Measurements from ENCODE around the gene AMN.

AMN gene

DNA sequence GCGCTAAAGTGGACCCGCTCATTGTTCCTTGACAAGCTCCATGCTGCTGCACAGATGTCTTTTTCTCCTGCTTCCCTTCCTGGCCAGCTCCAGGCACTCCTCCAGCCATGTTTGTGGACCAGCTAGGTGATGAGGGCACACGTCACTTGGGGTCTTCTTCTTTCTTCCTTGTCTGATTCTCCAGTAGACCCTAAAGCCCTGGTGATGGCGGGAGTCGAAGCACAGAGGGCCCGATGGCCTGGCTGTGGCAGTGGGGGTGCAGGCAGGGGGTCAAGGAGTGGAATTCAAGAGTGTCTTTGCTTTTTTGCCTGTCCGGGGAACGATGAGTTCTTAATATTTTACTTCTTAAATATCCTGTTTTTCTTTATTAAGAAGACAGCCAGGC is 23.0 kb upstream of the AMN start:
- no peak overlapping the region for H3K27ac ChIP-seq
- H3K4me3 ChIP-seq: no peak overlapping the region
- DNase-seq (ENCODE audit: low spot score): no peak
- TF ChIP-seq, protein P1, sequence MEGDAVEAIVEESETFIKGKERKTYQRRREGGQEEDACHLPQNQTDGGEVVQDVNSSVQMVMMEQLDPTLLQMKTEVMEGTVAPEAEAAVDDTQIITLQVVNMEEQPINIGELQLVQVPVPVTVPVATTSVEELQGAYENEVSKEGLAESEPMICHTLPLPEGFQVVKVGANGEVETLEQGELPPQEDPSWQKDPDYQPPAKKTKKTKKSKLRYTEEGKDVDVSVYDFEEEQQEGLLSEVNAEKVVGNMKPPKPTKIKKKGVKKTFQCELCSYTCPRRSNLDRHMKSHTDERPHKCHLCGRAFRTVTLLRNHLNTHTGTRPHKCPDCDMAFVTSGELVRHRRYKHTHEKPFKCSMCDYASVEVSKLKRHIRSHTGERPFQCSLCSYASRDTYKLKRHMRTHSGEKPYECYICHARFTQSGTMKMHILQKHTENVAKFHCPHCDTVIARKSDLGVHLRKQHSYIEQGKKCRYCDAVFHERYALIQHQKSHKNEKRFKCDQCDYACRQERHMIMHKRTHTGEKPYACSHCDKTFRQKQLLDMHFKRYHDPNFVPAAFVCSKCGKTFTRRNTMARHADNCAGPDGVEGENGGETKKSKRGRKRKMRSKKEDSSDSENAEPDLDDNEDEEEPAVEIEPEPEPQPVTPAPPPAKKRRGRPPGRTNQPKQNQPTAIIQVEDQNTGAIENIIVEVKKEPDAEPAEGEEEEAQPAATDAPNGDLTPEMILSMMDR (IDR thresholded peaks at IDR 0.05): no peak

DNA sequence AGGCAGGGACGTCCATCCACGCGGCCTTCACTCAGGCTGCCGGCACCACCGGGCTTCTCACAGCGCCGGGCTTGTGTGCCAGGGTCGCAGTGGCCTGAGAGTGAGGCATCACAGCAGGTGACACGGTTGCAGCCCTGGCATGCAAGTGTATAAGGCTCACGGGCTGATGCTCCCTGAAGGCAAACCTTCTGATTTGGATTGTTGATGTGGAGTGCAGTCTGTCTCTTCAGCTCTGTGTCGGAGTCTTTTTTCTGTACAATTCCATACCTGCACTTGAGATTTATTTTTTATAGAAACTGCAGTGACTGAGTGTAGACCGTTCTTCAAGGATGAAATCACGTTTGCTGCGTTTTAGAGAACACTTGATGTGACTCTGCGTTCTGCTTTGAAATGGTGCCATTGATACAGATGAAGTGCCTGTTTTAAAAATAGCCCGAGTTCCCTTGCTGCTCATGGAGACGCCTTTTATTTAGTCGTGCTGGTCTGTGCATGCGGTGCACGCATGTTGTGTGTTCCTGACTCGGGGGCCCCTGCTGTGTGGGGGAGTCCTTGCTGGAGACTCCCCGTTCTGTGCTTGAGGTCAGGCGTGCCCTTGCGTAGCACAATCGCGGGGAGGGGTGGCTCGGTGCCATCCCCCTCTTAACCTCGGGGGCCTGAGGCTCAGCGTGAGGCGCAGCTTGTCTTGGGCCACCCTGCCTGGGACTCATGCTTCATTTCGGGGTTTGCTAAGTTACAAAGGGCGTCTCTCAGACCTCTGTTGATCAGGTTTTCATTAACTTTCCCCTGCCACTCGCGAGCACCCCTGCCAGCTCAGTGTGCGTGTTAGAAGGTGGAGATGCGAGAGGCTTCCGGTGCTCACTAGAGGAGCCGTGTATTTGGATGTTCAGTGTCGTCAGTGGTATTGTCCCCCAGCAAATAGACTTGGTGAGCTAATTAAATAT is 21.6 kb upstream of the AMN start:
- DNase-seq (ENCODE audit: low spot score): no peak
- TF ChIP-seq, protein P1 (IDR thresholded peaks at IDR 0.05): no peak
- Histone ChIP-seq H3K4me3 (no peak overlapping the region), H3K27ac (no peak overlapping the region)

DNA sequence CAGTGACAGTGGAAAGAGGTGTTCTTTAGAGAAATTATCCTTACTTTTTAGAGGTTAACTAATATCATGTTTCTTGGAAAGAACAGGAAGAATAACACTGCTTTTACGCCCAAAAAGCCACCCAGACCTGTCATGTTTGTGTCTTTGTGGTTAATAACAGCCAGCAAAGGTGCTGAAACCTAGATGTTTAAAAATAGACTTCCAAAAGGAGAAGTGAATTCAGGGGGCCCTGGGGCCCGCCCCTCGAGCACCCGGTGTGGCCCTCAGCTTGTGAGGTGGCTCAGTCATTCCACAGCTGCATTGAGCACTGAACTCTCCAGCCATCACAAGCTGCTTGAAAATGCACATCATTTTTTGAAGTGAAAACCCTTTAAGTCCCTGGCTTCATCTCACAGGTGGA is 20.8 kb upstream of the AMN start:
- Histone ChIP-seq H3K27ac (no peak overlapping the region), H3K4me3 (no peak overlapping the region)
- TF ChIP-seq, protein P1 (IDR thresholded peaks at IDR 0.05): no peak
- DNase-seq (ENCODE audit: low spot score): no peak

DNA sequence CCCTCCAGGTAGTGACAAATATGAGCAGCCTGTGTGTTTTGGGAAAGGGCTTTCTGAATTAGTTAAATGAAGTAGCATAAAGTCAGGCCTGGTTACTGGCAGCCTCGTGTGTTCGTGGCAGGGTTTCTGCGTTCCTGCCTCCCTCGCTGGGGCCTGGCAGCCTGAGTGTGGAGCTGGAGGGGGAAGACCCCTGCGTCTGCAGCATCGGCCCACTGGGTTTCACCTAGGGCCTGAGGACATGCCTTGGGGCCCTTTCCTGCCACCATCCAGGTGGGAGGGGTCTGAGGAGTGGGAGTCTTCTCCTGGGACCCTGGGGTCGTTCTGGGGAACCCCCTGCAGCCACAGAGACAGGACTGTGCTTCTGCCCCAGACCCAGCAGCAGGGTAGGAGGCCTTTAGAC is 20.4 kb upstream of the AMN start:
- Histone ChIP-seq H3K27ac (no peak overlapping the region), H3K4me3 (no peak overlapping the region)
- no peak for DNase-seq (ENCODE audit: low spot score)
- TF ChIP-seq, protein P1 (IDR thresholded peaks at IDR 0.05): no peak

DNA sequence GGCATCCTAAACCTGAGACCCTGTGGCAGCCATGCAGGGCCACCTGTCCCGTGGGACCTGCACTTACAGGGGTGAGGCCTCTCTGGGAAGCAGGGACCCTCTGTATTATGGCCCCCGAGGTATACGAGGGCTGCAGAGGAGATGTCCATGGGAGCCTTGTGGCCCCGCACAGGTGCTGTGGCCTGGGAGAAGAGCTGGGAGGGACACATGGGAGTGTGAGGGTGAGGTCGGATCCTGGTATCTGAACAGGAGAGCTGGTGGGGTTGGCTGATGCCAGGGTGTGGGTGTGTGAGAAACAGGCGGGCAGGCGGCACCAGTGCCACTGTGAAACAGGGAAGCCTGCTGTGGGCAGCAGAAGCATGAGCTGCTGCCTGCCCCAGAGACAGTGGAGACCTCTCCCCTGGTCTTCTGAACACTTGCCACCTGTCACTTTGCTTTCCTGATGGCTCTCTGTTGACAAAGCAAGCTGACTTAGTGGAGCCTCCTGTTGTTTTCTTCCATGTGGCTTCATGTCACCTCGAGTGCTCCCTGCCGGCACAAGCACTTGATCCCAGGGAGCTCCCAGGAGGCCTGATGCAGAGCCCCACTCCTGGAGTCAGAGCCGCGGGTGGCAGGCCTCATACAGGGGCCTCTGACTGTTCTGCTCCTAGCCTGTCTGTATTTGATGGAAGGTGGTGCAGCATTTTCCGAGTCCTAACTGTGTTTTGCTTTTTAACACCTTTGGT is 19.8 kb upstream of the AMN start:
- no peak for DNase-seq (ENCODE audit: low spot score)
- no peak overlapping the region for H3K4me3 ChIP-seq
- H3K27ac ChIP-seq: no peak overlapping the region
- TF ChIP-seq, protein P1 (IDR thresholded peaks at IDR 0.05): no peak

DNA sequence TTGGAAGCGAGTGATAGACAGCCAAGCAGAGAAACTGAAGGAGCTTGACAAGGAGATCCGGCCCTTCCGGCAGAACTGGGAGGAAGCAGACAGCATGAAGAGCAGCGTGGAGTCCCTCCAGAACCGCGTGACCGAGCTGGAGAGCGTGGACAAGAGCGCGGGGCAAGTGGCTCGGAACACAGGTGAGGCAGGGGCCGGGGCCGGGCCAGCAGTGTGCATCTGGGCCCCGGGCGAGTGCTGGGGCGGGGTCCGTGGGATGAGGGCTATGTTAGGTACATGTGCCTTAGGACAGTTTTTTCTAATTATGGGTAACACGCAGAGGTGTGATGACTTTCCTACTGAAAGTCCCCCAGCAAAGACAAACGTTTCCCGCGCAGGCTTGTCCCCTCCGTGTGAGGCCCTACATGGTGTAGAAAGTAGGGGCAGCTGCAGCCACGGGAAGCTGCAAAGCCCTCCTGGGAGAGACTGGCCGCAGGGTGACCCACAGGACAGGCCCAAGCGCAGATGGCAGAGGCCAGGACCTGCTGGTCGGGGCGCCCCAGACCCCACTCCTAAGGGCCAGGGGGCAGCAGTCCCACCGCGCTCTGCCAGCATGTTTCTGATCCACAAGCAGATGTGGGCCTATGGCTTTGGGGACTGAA is 19.1 kb upstream of the AMN start:
- no peak overlapping the region for H3K27ac ChIP-seq
- no peak for DNase-seq (ENCODE audit: low spot score)
- TF ChIP-seq, protein P1 (IDR thresholded peaks at IDR 0.05): no peak
- H3K4me3 ChIP-seq: no peak overlapping the region
